Stimulated activated CD4-positive, alpha-beta T cell treated with anti-CD3 and anti-CD28 coated beads, Interleukin-15, amount 100 ng/mL, for 48 hours (primary cell): ENCODE measurements around the gene HDHD5.

ENCODE experiments used
- DNase-seq, 2 donors: peaks; one replicate each; pipeline ENCODE4 v3.0.0-alpha.2; 2020; ENCODE audit warnings: low read depth in 2 of 2

The HDHD5 gene

DNA sequence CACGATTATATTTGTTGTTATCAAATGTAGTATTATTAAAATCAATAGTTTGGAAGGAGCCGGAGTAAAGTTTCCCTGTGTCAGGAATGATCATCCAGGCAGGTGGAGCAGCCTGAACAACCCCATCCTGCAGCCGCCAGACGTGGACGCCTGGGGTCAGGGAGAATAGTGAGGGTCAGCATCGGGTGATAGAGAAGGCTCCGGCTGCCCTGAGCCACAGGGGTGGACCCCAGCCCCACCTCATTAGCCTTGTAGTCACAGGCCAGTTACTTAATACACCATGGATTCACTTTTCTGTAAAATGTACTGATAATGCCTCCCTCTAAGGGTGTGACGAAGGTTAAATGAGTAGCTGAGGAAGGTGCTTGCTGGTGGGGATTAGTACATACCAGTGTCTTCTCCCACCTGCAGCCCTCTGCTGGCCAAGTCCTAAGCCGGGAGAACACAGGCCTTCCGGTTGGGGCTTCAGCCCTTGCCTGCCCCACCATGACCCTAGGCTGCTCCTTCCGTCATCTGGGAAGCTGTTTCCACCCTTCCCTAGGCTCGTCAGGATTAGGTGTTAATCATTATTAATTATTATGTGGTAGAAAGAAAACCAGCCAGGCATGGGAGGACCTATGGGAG lies 52.8 kb downstream of the HDHD5 start:
- DNase-seq = no peak

DNA sequence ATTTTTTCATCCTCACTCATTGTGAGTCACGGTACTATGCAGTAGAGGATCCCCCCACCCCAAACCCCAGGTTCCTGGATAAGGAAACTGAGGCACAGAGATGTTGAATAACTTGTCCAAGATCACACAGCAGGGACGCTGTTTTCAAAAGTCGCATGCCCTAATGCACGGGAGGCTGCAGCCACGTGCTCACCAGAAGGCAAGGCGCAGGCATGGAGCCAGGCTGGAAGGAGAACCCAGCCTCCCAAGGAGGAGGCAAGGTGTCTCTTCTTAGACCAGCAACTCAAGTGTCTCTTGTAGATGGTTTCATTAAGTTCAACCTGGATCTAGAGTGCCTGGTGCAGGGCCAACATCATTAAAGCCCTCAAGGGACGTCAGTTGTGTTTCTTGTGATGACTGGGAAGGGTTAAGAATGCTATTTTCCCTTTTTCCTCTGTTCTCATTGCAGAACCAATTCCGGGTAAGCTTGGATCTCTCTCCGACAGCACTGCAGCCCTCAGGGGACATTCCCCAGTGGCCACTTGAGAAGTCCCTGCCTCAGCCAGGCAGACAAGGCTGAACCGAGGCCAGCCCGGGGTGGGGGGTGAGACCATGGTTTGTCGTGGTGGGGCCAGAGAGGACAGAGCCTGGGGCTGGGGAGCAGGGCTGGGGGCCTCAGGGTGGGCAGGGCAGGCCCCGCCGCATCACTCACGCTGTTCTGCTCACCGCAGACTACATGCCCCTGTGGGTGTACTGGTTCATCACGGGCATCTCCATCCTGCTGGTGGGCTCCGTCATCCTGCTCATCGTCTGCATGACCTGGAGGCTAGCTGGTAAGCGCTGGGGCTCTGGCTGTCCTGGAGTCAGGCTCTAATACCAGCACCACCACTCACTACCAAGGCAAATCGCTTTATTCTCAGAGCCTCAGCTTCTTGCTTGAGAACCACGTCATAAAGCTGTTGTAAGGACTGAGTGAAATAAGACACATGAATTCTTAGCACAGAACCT lies 53.6 kb downstream of the HDHD5 start:
- no peak for DNase-seq

DNA sequence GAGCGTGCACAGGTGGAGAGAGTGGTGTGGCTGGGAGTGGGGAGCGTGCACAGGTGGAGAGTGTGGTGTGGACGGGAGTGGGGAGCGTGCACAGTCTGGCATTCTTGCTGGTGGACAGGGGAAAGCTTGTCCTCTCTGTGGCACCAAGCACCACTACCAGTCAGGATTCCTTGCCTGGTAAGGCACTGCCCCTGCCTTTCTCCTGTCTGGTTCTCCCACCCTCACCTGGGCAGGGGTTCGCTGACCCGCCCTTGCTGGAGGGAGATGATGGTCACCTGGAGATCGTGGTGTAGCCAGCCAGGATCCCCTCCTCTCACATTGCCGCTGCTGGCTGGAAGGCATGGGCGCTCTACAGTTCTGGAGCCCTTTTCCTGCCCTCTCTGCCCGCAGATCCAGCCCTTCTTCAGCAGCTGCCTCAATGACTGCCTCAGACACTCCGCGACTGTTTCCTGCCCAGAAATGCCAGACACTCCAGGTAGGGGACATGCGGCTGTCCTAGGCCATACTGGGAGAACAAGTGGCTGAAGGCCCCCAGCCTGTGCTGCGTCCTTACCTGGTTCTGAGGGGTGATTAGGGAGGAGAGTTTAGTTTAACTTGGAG lies 54.6 kb downstream of the HDHD5 start:
- no peak for DNase-seq

DNA sequence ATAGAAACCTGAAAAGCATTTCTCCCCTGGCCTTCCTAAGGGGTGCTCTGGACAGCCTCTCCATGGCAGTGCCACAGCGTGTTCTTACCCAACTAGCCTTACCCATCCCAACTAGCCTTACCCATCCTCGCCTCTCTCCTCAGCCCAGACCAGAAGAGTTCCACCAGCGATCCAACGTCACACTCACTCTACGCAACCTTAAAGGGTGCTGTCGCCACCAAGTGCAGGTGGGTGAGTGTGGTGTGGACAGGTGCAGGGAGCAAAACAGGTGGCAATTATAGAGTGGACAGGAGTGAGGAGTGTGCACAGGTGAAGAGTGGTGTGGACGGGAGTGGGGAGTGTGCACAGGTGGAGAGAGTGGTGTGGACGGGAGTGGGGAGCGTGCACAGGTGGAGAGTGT lies 55.7 kb downstream of the HDHD5 start:
- DNase-seq = no peak

DNA sequence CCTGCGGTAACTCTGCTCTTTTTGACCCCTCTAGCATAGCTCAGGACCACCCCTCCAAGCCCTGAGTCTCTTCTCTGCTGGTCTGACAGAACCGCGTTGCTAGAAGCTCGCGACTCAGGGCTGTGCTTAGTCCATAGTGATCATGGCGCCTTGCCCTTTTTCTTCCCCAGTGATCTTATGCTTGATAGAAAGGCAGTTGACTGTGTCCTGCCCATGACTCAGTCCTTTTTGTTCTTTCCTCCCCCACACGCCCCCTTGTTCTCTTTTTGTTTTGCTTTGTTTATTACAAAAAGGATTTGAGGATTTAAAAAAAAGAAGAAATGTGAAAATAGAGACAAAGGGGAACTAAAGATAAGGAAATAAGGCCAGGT lies 56.8 kb downstream of the HDHD5 start:
- DNase-seq = no peak

DNA sequence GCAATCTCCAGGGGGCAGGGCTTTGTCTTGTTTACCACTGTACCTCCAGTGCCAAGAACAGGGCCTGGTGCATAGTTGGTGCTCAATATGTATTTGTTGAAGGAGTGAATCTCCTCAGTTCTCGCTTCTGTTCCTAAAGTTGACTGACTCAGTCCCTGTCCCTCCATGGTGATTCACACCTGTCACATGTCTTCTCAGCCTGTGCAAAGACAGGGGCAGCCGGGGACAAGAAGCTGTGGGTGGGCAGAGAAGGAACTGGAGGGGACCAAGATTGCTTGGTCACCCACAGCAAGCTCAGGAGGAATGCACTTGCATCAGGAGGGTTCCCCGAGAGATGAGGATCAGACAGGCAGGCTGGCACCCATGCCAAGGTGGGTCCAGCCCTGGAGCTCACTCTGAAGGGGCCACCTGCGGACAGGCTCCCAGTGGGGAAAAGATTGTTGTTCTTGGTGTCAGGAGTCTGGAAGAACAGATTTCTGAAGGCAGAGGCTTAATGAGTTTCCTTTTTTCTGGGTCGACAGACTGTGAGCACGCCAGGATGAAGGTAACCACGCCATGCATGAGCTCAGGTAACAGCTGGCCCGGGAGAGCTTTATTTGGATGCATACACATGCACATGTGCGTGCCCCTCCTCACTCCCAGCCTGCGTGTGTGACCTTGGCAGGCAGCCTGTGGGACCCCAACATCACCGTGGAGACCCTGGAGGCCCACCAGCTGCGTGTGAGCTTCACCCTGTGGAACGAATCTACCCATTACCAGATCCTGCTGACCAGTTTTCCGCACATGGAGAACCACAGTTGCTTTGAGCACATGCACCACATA lies 57.4 kb downstream of the HDHD5 start:
- DNase-seq = no peak

DNA sequence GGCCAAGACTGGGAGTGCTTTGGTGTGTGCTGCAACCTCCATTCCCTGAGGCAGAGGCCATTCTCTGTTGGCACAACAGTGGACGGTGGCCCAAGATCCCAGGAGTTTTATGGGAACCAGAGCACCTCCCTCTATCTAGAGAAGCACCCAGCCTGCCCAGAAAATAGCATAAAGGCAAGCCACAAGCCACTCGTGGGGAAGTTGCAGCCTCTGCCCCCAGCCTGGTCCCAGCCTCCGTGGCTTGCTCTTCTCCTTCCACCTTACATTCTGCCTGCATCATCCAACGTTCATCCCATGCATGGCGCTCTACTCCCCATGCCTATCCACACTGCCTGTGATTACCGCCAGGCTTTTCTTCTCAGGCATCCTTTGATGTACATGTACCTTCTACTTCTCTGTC lies 58.5 kb downstream of the HDHD5 start:
- no peak for DNase-seq

DNA sequence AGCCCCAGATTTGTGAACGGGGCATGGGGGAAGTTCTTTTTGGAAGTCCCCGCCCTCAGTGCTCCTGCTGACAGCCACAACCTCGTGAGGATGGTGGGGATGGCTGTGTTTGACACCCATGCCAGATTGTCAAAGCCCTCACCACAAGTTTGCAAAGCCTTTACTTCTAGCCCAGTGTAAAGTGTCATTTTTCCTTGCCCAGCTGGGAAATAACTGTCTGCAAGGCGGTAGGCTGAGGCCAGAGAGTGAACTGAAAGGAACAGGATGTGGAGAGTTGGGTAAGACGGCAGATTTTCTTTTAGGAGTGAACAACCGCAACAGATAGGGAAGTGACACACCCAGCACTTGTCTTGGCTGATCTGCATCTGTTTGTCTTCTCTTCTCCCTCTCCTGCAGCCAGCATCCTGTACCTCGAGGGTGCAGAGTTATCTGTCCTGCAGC lies 60.7 kb downstream of the HDHD5 start:
- DNase-seq = no peak

DNA sequence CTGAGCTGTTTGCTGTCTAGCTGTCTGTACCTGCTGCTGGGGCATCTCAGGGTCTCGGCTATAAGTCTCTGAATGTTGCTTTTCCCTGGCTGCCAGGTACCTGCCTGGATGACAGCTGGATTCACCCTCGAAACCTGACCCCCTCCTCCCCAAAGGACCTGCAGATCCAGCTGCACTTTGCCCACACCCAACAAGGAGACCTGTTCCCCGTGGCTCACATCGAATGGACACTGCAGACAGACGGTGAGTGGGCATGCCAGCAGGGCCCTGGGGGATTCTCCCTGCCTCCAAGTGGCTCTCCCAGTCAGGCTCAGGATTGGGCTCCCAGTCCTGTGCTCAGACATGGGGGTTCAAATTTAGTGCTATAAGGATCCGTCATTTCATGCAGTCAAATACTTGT lies 61.4 kb downstream of the HDHD5 start:
- DNase-seq = no peak

DNA sequence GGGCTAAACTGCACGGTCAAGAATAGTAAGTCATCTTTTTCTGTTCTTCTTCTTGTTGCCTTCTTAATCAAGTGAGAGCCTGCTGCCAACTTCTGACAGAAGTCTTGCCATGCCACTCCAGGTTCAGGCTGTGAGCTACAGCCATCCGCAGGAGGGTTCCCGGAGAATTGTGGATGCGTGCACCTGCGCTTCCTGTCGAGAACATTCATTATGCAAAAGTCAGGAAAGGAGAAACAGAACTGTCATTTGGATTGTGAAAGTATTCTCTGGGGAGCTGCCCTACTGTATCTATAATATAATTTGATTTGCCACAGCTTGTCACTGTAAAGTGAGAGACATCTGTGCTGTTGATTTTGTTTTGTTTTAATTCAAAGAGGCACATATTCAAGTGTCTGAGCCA lies 62.0 kb downstream of the HDHD5 start:
- DNase-seq = no peak

DNA sequence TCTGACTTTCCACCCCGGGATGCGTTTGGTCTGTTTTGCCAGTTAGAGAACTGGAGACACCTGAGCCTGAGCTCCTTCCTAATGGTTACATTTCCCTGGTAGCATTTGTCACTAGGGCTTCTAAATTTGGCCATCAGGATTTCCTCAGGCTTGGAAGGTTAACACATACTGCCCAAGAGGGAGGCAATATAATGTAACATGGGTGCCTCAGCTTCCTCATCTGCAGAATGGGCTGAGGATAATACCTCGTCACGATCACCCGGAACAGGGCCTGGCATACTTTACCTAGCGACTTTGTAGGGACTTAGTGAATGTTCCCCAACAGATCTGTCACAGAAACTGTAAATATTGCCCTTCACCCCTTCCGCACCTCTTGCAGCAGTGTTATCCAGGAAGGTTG lies 63.0 kb downstream of the HDHD5 start:
- no peak for DNase-seq

DNA sequence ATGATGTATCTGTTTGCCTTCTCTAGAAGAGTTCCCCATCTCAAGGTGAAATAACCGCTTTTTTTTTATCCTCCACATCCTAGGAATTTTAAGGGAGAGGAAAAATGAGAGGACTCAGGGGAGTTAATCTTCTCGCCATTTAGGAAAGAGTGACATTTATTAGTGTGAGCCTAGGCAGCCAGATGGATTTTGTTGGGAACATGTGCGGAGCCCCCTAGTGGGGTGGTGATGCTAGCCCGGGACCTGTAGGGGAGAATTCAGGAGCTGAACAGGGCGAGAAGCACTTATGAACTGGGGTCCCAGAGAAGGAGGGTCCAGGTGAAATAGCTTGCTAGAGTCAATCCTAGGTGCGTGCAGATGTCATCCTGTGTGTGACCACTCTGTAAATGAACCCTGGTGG lies 63.5 kb downstream of the HDHD5 start:
- no peak for DNase-seq

DNA sequence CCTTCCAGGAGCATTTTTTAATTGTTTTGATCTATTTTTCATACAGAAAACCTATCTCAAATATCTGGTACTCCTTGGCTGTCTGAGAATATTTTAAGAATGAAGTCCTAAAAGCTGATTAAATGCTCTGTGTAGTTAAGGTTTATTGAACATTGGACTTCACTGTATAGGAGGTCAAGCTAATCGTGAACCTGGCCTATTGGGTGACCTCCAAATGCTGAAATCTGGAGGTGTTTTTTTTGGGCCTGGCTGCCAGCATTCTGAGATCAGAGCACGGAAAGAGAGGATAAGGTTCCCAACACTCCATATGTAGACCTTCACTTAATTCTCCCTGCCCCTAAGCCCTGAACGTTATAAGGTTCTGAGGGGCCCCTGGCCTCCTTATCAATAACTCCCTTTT lies 66.0 kb downstream of the HDHD5 start:
- no peak for DNase-seq

DNA sequence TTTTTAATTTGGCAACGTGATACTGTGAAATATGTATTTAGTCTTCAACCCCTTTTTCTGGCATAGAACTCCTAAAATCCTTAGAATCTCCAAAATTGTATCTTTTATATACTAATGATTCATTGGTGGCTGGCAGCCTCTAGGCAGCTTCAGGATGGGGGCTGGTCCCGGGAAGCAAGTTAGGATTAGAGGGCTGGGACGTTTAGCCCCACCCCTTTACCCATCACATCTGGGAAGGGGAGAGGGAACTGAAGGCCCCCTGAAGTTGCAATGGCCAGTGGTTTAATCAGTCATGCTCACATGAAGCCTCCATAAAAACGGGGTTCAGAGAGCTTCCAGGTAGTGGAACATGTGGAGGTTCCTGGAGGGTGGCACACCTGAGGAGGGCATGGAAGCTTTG lies 67.2 kb downstream of the HDHD5 start:
- DNase-seq = no peak

DNA sequence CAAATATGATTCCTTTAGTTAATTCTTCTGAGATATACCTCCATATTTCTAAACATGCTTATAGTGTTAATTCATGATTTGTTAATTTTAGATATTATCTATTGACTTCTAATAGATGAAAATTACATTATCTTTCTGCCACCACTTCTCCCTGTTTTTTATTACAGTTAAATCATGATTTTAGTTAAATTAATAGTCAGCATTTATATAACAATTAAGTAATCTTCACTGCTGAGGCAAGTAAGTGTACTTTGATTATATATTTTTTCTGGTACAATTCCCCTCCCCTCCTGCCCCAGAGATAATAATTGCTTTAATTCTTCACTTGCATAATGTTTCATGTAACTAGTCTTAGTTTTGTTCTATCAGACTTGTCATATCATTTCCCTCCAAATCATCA lies 68.5 kb downstream of the HDHD5 start:
- no peak for DNase-seq
